PC-9 (cell line): ENCODE results near the gene CBX5.

ENCODE experiments used
- EZH2 ChIP-seq: fragments of 200-600 bp; sonication (generic); IDR thresholded peaks from 2 replicates; pipeline ENCODE4 v1.8.0; 2017; ENCODE audit warnings: antibody characterized with exemption, low read depth
- TF ChIP-seq, protein P1 (sequence below): fragments of 200-600 bp; sonication (generic); conservative IDR thresholded peaks from 2 replicates; pipeline ENCODE4 v1.6.1; 2017; ENCODE audit warnings: mixed run types, antibody characterized with exemption, mild to moderate bottlenecking, moderate library complexity

DNA sequence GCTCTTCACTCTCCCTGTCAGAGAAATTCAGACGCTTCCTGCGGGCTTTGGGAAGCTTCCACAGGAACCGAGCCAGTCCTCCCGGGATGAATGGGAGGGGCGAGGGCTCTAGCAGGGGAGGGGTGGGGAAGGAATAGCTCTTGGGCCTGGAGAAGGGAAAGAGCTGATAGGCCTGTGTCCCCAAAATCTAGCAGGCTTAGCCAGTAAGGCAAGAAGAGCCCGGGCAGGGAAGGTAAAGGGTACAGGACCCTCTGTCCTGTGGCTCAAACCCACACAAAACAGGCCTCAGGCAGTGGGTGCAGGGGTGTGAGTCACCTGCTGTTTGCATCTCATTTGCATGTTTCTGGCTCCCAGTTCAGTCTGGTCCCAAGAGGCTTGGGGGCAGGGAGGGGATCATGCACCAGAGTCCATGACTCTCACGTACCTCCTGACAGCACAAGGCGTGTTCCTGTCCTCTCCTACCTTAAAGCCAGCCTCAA, 82.5 kb downstream of the CBX5 start:
- TF ChIP-seq, protein P1, sequence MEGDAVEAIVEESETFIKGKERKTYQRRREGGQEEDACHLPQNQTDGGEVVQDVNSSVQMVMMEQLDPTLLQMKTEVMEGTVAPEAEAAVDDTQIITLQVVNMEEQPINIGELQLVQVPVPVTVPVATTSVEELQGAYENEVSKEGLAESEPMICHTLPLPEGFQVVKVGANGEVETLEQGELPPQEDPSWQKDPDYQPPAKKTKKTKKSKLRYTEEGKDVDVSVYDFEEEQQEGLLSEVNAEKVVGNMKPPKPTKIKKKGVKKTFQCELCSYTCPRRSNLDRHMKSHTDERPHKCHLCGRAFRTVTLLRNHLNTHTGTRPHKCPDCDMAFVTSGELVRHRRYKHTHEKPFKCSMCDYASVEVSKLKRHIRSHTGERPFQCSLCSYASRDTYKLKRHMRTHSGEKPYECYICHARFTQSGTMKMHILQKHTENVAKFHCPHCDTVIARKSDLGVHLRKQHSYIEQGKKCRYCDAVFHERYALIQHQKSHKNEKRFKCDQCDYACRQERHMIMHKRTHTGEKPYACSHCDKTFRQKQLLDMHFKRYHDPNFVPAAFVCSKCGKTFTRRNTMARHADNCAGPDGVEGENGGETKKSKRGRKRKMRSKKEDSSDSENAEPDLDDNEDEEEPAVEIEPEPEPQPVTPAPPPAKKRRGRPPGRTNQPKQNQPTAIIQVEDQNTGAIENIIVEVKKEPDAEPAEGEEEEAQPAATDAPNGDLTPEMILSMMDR = no peak
- TF ChIP-seq EZH2 = no peak
